GM10266 (cell line): ENCODE measurements around the gene DDAH2.

ENCODE experiments used
- DNase-seq: peaks from one replicate; pipeline ENCODE4 v3.0.0; 2012; ENCODE audit errors: extremely low spot score
- TF ChIP-seq, protein P1 (sequence below): IDR thresholded peaks from 2 replicates; pipeline ENCODE4 v1.5.1; 2012; ENCODE audit warnings: mild to moderate bottlenecking, low read depth; ENCODE audit not compliant: control insufficient read depth, insufficient read depth; ENCODE audit errors: missing control alignments

Gene DDAH2

DNA sequence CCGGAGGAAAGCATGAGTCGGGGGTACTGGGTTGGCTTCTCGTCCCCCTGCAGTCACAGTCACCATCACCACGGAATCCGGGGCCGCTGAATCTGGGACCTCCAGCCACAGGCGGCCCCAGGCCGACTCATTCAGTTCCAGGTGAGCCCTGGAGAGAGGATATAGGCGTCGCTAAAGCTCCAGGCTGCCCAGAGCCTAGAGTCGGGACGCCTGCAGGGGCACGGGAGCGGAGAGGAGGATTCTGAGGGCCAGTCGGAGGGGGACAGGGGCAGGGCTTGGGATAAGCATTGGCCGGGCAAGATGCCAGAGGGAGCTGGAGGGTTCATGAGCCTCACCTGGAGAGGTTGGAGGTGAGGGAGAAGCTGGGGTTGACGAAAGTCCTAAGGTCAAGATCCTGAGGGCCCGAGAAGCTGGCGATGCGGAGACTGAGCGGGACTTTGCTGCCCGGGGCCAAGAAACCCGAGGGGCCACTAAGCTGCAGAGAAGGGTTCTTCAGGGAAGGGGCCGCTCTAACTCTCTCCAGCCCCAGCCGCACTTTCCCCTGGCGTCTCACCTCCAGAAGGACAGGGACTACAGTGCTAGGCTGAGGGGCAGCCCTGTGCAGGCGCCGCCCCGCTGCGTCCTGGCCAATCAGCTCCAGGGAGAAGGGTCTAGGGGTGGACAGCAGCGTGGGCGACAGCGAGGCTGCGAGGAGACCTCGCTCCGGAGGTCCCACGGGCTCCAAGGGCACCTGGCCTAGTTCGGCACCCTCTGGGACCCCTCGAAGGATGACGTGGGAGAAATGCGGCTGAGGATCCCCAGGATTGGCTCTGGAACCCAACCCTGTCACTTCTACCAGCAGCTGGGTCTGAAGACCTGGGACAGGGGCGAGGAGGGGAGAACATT lies 37.1 kb upstream of the DDAH2 start:
- TF ChIP-seq, protein P1, sequence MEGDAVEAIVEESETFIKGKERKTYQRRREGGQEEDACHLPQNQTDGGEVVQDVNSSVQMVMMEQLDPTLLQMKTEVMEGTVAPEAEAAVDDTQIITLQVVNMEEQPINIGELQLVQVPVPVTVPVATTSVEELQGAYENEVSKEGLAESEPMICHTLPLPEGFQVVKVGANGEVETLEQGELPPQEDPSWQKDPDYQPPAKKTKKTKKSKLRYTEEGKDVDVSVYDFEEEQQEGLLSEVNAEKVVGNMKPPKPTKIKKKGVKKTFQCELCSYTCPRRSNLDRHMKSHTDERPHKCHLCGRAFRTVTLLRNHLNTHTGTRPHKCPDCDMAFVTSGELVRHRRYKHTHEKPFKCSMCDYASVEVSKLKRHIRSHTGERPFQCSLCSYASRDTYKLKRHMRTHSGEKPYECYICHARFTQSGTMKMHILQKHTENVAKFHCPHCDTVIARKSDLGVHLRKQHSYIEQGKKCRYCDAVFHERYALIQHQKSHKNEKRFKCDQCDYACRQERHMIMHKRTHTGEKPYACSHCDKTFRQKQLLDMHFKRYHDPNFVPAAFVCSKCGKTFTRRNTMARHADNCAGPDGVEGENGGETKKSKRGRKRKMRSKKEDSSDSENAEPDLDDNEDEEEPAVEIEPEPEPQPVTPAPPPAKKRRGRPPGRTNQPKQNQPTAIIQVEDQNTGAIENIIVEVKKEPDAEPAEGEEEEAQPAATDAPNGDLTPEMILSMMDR: no peak

DNA sequence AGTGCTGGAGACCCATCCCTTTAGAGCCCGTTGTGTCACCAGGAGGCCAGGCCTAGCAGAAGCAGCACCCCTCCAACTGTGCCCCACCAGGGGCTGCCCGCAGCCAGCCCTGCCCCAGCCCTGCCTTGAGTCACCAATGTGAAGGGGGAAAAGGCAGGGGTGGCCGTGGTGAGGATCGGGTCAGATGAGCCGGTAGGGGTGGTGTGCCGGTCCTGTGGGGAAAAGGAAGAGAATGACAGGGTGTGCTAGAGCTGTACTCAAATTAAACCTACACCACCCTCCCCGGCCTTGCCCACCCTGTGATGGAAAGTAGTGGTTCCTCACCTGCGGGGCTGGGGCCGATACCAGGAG lies 36.4 kb upstream of the DDAH2 start:
- TF ChIP-seq, protein P1: no peak
- no peak for DNase-seq

More for the DNA sequence above, 37.1 kb upstream of the DDAH2 start:
- no peak for DNase-seq

- no peak for DNase-seq
- TF ChIP-seq, protein P1: no peak
These were observed 35.1 kb upstream of the DDAH2 start for GRCh38 chr6:31764198-31764597.

- TF ChIP-seq, protein P1: no peak
- no peak for DNase-seq
These were observed 34.5 kb upstream of the DDAH2 start for GRCh38 chr6:31763619-31763940.

DNA sequence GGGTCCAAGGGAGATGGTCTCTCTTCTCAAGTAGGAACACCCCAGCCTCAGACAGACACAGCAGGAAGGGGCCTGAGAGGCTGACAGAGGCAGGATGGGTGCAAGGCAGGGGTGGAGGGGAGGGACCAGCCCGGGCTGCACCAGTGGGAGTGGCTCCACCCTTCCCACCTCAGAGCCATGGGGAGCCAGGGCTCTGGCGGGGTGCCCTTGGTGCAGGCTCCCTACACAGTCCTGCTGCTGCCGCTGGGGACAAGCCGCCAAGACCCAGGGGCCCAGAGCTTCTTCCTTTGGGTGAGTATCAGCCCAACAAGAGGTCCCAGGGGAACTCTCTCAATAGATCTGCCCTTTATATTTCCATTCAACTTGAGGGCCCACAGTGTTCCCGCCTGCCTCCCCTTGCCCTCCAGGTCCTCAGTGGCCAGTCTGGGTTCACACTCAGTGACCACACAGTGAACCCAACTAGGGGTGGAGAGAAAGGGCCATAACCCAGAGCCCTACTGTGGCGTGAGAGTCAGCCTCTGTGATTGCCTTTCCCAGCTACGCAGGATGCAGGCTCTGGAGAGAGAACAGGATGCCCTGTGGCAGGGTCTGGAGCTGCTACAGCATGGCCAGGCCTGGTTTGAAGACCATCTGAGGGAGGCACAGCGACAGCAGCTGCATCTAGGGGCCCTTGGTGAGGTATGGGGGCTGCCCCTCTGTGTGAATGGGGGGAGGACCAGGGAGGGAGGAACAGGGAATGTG lies 33.9 kb upstream of the DDAH2 start:
- DNase-seq: no peak
- TF ChIP-seq, protein P1: no peak

- TF ChIP-seq, protein P1: no peak
- DNase-seq: no peak
These were observed 33.3 kb upstream of the DDAH2 start, which contains the start of gene SAPCD1 for GRCh38 chr6:31762356-31762755. Gene SAPCD1, plus strand, starts transcription at chr6:31762656. Its CDS starts 399 bp downstream, at chr6:31763055.

- DNase-seq: no peak
- TF ChIP-seq, protein P1: no peak
These were observed 32.2 kb upstream of the DDAH2 start for GRCh38 chr6:31761343-31761742.
